ENCODE measurements around the gene LCORL. TPM values are rescaled to one million over a fixed set of nuclear protein-coding genes. Genes with fewer than 3 reads are reported as not detected.
A peak's percentile ranks its signal among the peaks of the same experiment; 100 is the strongest.

Gene LCORL
- total and polyA plus RNA-seq, 9 of the 15 experiments (the other 6 are each of a cell fraction or from before 2014, with no cell fraction given), result 3.1 to 24.5 (median 11.1) TPM

DNA sequence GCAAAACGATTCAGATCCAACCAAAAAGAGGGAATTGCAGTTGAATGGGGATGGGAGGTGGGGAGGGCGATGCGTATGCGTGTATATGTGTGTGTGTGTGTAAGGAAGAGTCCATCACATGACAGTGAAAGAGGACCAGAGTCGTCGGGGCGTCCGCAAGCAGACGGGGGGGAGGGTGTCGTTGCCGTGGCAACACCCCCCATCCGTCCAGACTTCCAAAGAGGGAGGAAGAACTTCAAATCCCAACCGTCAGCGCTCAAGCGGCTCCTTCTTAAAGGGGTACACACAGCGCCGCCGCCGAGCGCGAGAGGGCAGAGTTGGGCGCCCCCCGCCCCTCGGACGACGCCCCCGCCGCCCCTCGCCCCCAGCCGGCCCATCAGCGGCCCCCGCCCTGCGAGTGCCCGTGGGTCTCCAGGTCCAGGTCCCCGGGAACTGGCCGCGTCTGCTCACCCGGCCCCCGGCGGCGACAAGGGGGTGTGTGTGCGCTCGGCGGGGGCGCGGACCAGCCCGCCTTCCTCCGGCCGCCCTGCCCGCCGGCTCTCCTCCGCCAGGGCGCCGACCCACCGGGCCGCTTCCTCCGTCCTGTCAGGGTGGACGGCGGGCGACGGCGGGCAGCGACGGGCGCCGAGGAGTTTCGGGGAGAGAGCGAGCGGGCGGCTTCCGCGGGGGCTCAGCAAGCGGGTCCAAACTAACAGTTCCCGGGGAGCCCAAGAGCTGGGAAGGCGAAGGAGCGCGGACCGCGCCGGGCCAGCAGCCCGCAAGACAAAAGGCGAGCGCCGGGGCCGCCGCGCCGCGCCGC is 685 bp downstream of the LCORL start (continued):
- TF ChIP-seq POU5F1 (IDR thresholded peaks at IDR 0.05; ENCODE audit: borderline replicate concordance, low read depth, low read length, partially characterized antibody), result no peak
- TF ChIP-seq ZKSCAN8 (CRISPR knock-in tag; IDR thresholded peaks at IDR 0.05), result no peak
- peak; percentile 59 for TF ChIP-seq TFE3 (CRISPR knock-in tag; IDR thresholded peaks at IDR 0.05)
- TF ChIP-seq EGR1 (conservative IDR thresholded peaks at IDR 0.05), result no peak
- no peak for TF ChIP-seq ZNF589 (CRISPR knock-in tag; IDR thresholded peaks at IDR 0.05; ENCODE audit: low read depth)
- TF ChIP-seq EZH2 (IDR thresholded peaks at IDR 0.05; ENCODE audit: borderline replicate concordance, low read depth, low read length), result no peak
- TF ChIP-seq BMI1 (IDR thresholded peaks at IDR 0.05; ENCODE audit: low read length), result peak; percentile 46; the same call in 1 of the 2 replicates
- TF ChIP-seq ZBTB12 (CRISPR knock-in tag; IDR thresholded peaks at IDR 0.05), result no peak
- no peak for TF ChIP-seq CHD7 (IDR thresholded peaks at IDR 0.05; ENCODE audit: low read depth, low read length)
- TF ChIP-seq NRF1 (conservative IDR thresholded peaks at IDR 0.05 in 1 of 2, IDR thresholded peaks at IDR 0.05 in 1 of 2), result no peak
- no peak for TF ChIP-seq ZNF197 (CRISPR knock-in tag; IDR thresholded peaks at IDR 0.05; ENCODE audit: low read depth)
- TF ChIP-seq ARID1B (IDR thresholded peaks at IDR 0.05), result peak; percentile 11; the same call in 1 of the 2 replicates

Measured in K562 (cell line).